Measurements from ENCODE around the gene MMP20.

GRCh38 chr11:102614031-102614430 lies 11.1 kb downstream of the MMP20 start:
- no peak for TF ChIP-seq POLR2A (IDR thresholded peaks at IDR 0.05)
- no peak for TF ChIP-seq POLR2AphosphoS5 (IDR thresholded peaks at IDR 0.05)
